ENCODE data around the gene ZC3H7B.

GRCh38 chr22:41359376-41359775, 58.1 kb downstream of the ZC3H7B start:
- TF ChIP-seq TAF1 (IDR thresholded peaks at IDR 0.05; ENCODE audit: borderline replicate concordance, insufficient read depth, low read length) (no peak), REST (IDR thresholded peaks at IDR 0.05; ENCODE audit: insufficient read depth in 1 of 2, low read depth in 2 of 2, low read length in 2 of 2) (no peak), POLR2AphosphoS5 (IDR thresholded peaks at IDR 0.05; ENCODE audit: low read depth, low read length) (no peak), SIN3A (IDR thresholded peaks at IDR 0.05; ENCODE audit: borderline replicate concordance, insufficient read depth, low read length) (no peak)

Data from PFSK-1 (cell line).